GM19025 (cell line): Measurements from ENCODE around the gene SPAG7.
"Not testable (repeated sequence)": the region's sequence is repeated elsewhere in the genome, so short reads cannot be mapped to it uniquely, and the experiment has no call there.

Experiments used
- ATAC-seq: cut with Tn5 transposase; IDR thresholded peaks from one replicate; pipeline ENCODE4 v1.9.1; 2021; ENCODE audit warnings: mild to moderate bottlenecking, low read depth, moderate library complexity; ENCODE audit not compliant: unreplicated experiment

SPAG7 gene

GRCh38 chr17:4938688-4939545 lies 28.7 kb downstream of the SPAG7 start:
- no peak for ATAC-seq

- no peak for ATAC-seq
Measured at GRCh38 chr17:4938069-4938491, 29.5 kb downstream of the SPAG7 start.

- no peak for ATAC-seq
Measured at GRCh38 chr17:4937553-4937952, 30.1 kb downstream of the SPAG7 start.

GRCh38 chr17:4936436-4936835 lies 31.2 kb downstream of the SPAG7 start:
- ATAC-seq: no peak

DNA sequence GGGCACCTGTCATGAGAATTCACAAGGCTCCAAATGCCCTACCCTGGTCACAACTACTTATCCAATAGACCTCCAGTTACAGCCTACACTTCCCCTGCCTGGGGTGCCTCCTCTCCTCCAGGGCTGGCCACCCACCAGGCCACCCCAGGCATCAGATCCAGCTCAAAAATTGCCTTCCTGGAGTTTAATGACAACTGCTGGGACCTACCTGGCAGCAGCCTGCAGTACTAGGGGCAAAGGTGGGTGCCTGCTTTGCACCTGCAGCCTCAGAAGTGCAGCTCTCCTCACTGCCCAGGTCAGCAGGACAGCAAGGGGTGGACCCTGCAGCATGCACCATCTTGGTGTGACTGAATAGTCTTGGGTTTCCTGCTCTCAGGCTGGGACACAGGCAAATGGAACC lies 32.0 kb downstream of the SPAG7 start:
- no peak for ATAC-seq

DNA sequence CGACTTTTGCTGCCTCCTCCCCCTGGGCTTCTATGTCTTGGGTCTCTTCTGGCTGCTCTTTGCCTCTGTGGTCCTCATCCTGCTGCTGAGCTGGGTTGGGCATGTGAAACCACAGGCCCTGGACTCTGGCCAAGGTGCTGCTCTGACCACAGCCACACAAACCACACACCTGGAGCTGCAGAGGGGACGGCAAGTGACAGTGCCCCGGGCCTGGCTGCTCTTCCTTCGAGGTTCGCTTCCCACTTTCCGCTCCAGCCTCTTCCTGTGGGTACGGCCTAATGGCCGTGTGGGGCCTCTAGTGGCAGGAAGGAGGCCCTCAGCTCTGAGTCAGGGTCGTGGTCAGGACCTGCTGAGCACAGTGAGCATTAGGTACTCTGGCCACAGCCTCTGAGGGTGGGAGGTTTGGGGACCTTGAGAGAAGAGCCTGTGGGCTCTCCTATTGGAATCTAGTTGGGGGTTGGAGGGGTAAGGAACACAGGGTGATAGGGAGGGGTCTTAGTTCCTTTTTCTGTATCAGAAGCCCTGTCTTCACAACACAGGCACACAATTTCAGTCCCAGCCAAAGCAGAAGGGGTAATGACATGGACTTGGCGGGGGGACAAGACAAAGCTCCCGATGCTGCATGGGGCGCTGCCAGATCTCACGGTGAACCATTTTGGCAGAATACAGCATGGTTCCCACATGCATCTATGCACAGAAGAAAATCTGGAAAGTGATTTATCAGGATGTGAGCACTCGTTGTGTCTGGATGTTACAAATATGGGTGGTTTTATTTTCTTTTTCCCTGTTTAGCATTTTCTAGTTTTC lies 33.2 kb downstream of the SPAG7 start:
- no peak for ATAC-seq

DNA sequence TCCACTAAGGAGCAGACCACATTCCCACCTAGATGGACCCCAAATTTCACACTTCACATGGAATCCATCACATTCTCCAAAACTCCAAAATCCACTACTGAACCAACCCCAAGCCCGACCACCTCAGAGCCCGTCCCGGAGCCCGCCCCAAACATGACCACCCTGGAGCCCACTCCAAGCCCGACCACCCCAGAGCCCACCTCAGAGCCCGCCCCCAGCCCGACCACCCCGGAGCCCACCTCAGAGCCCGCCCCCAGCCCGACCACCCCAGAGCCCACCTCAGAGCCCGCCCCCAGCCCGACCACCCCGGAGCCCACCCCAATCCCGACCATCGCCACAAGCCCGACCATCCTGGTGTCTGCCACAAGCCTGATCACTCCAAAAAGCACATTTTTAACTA lies 34.0 kb downstream of the SPAG7 start:
- ATAC-seq: no peak

DNA sequence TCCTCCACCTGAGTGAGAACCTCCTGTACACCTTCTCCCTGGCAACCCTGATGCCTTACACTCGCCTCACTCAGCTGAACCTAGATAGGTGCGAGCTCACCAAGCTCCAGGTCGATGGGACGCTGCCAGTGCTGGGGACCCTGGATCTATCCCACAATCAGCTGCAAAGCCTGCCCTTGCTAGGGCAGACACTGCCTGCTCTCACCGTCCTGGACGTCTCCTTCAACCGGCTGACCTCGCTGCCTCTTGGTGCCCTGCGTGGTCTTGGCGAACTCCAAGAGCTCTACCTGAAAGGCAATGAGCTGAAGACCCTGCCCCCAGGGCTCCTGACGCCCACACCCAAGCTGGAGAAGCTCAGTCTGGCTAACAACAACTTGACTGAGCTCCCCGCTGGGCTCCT lies 34.9 kb downstream of the SPAG7 start:
- no peak for ATAC-seq

DNA sequence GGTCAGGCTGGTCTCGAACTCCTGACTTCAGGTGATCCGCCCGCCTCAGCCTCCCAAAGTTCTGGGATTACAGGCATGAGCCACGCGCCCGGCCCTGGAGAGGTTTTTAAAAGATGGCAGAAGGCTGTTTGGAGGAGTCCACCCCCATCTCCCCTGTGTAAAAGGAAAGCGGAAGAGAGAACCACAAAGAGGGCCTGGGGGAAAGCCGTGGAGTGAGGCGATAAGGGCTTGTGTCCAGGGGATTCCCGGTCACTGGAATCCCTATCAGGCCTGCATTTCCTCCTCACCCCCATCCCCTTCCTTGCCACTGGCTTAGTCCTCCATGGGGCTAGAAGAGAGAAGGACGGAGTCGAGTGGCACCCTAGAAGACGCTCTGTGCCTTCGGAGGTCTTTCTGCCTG lies 35.7 kb downstream of the SPAG7 start, which contains the start of gene GP1BA:
GP1BA (plus strand) TSS at position 315 of the 400 bp plus-strand sequence. CDS start 328 bp downstream, outside the sequence.
- no peak for ATAC-seq

DNA sequence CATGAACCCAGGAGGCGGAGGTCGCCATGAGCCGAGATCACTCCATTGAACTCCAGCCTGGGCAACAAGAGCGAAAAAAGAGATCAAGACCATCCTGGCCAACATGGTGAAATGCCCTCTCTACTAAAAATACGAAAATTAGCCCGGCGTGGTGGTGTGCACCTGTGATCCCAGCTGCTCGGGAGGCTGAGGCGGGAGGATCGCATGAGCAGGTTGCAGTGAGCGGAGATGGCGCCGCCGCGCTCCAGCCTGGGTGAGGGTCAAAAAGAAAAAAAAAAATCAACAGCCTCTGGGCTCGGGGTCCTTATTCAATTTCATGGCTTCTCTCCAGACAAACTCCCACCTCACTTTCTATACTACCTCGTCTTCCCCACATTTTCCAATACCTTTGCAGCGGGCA lies 38.7 kb downstream of the SPAG7 start:
- ATAC-seq: no peak

DNA sequence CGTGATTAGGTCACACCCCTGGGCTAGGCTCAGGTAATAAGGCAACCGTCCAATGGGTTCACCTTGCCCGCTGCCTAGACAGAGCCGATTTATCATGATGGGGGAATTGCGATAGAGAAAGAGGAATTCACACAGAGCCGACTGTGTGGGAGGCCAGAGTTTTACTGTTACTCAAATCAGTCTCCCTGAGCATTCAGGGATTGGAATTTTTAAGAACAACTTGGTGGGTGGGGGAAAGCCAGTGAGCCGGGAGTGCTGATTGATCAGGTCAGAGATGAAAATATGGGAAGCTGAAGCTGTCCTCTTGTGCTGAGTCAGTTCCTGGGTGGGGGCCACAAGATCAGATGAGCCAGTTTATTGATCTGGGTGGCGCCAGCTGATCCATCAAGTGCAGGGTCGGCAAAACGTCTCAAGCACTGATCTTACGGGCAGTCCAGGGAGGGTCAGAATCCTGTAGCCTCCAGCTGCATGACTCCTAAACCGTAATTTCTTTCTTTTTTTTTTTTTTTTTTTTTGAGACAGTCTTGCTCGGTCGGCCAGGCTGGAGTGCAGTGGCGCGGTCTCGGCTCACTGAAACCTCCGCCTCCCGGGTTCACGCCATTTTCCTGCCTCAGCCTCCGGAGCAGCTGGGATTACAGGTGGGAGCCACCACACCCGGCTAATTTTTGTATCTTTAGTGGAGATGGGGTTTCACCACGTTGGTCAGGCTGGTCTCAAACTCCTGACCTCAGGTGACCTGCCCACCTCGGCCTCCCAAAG lies 40.9 kb downstream of the SPAG7 start:
- ATAC-seq: not testable (repeated sequence)

DNA sequence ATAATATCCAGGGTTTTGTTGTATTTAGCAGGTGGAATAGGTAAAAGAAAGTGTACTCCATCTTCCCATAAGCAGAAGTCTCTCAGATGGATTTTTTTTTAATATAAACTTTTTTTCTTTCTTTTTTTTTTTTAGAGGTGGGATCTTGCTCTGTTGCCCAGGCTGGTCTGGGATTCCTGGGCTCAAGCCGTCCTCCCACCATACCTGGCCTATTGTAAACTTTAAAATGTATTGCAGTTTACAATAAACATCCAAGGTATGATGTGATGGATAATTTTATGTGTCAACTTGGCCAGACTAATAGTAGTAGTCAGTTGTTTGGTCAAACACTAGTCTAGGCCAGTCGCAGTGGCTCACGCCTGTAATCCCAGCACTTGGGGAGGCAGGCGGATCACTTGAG lies 46.3 kb downstream of the SPAG7 start:
- ATAC-seq: no peak

- no peak for ATAC-seq
Measured at GRCh38 chr17:4920351-4921048, 47.1 kb downstream of the SPAG7 start.

DNA sequence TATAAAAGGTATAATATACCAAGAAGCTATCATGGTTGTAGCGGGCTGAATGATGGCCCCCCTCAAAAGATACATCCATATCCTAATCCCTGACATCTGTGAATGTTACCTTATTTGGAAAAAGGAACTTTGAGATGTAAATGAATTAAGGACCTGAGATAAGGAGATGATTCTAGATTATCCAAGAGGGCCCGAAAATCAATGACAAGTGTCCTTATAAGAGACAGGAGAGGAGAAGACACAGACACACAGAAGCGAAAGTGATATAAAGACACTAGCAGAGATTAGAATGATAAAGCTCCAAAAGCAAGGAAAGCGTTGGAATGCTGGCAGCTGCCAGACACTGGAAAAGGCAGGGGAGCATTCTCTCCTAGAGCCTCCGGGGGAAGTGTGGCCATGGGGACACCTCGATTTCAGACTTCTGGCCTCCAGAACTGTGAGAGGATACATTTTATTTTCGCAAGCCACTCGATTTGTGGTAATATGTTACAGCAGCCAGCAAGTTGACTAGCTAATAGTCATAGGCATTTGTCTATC lies 48.0 kb downstream of the SPAG7 start:
- no peak for ATAC-seq

DNA sequence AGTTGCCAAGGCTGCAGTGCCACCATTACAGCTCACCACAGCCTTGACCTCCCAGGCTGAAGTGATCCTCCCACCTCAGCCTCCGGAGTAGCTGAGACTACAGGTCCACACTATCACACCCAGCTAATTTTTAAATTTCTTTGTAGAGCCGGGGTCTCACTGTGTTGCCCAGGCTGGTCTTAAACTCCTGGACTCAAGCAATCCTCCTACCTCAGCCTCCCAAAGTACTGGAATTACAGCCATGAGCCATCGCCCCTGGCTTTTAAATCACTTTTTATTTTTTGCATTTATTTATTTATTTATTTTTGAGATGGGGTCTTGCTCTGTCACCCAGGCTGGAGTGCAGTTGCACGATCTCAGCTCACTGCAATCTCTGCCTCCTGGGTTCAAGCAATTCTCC lies 53.1 kb downstream of the SPAG7 start:
- ATAC-seq: not testable (repeated sequence)

DNA sequence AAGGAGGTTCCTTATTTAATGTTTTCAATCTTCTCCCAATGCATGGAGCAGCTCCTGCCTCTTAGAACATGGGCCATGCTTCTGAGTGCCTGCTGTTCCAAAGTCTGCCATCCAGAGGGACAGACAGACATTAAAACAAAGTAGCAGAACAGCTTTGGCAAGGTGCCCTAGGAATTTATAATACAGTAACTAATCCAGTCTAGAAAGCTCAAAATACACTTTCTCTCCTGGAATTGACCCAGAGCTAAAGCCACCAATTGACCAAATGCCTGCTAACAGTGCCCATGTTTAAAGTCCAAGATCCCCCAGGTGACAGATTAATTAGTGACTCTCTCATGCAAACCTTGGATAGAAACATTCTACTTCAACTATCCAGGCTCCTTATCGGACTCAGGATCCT lies 53.6 kb downstream of the SPAG7 start:
- ATAC-seq: no peak
